Mesendoderm (in vitro differentiated cells): ENCODE data around the gene CUL7.

Experiments
- DNase-seq: peaks from one replicate; pipeline ENCODE4 v3.0.0; 2013
- H2AK5ac ChIP-seq: 2 replicates; pipeline ENCODE4 v1.6.1; 2013; ENCODE audit warnings: low read length, inconsistent platforms
- H2BK120ac ChIP-seq: 2 replicates; pipeline ENCODE4 v1.6.1; 2013; ENCODE audit warnings: low read depth, mild to moderate bottlenecking, low read length, moderate library complexity, mixed read lengths
- H2BK15ac ChIP-seq: replicated peaks from 2 replicates; pipeline ENCODE4 v1.6.1; 2013; ENCODE audit warnings: low read depth, mild to moderate bottlenecking, moderate library complexity
- H2BK5ac ChIP-seq: 2 replicates; pipeline ENCODE4 v1.6.1; 2013; ENCODE audit warnings: low read length, inconsistent platforms
- H3K18ac ChIP-seq: 2 replicates; pipeline ENCODE4 v1.6.1; 2013; ENCODE audit warnings: mild to moderate bottlenecking, low read length, mixed read lengths
- H3K23ac ChIP-seq: one replicate; pipeline ENCODE4 v1.6.1; 2013; ENCODE audit warnings: low read length
- H3K27ac ChIP-seq: 2 replicates; pipeline ENCODE4 v1.5.1; 2013; ENCODE audit warnings: low read depth, mild to moderate bottlenecking, inconsistent platforms, low read length, moderate library complexity
- H3K27me3 ChIP-seq: 2 replicates; pipeline ENCODE4 v1.6.1; 2013; ENCODE audit warnings: low read length, control low read depth, mild to moderate bottlenecking, inconsistent platforms; ENCODE audit not compliant: insufficient read depth, poor library complexity
- H3K36me3 ChIP-seq: 2 replicates; pipeline ENCODE4 v1.6.1; 2013; ENCODE audit warnings: low read length, inconsistent platforms; ENCODE audit not compliant: control insufficient read depth, insufficient read depth
- H3K4ac ChIP-seq: one replicate; pipeline ENCODE4 v1.6.1; 2013; ENCODE audit warnings: low read depth, mild to moderate bottlenecking, low read length, moderate library complexity
- H3K4me1 ChIP-seq: 2 replicates; pipeline ENCODE4 v1.6.1; 2013; ENCODE audit warnings: low read depth, low read length, inconsistent platforms; ENCODE audit not compliant: control insufficient read depth
- H3K4me2 ChIP-seq: 2 replicates; pipeline ENCODE4 v1.6.1; 2013; ENCODE audit warnings: low read length
- H3K4me3 ChIP-seq: 2 replicates; pipeline ENCODE4 v1.5.1; 2013; ENCODE audit warnings: mild to moderate bottlenecking, low read length
- H3K56ac ChIP-seq: one replicate; pipeline ENCODE4 v1.6.1; 2013; ENCODE audit warnings: low read length
- H3K79me1 ChIP-seq: 2 replicates; pipeline ENCODE4 v1.6.1; 2013; ENCODE audit warnings: low read length, inconsistent platforms
- H3K79me2 ChIP-seq: 2 replicates; pipeline ENCODE4 v1.6.1; 2013; ENCODE audit warnings: mild to moderate bottlenecking, low read length; ENCODE audit not compliant: control insufficient read depth, insufficient read depth
- H3K9ac ChIP-seq: 2 replicates; pipeline ENCODE4 v1.6.1; 2013; ENCODE audit warnings: low read length, inconsistent platforms
- H4K5ac ChIP-seq: one replicate; pipeline ENCODE4 v1.6.1; 2013; ENCODE audit warnings: low read length
- H4K8ac ChIP-seq: one replicate; pipeline ENCODE4 v1.6.1; 2013; ENCODE audit warnings: low read depth, mild to moderate bottlenecking, control low read depth, low read length, moderate library complexity
- WGBS: extraction: QIAGEN DNeasy Blood & Tissue Kit; methylation state at CpG from one replicate; pipeline ENCODE4 v1.1.7; 2013; ENCODE audit warnings: low lambda C conversion rate, missing lambda C conversion rate; ENCODE audit not compliant: insufficient coverage; ENCODE audit errors: extremely low coverage; 5-methylcytosine and 5-hydroxymethylcytosine counted together

CUL7 gene

DNA sequence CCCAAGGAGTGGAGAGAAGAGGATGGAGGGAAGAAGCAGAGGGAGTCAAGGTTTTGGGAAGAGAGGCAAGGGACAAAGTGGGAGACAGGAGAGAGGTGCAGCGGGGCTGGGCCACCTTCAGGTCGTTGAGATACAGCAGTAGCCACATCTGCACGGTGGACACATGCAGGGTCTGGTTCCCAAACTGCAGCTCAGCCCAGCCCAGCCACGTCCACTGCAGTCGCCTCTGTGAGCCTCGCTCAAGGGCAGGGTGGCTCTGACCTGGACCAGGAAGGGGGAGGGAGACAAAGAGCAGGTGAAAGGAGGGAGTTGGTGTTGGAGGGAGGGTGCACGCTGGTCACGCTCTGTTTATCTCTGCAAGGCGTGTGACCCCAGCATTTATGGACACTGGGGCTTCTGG lies 14.9 kb downstream of the CUL7 start:
- H3K79me2 ChIP-seq: no peaks in the 10 kb centered on the region
- H3K4me1 ChIP-seq: no peaks in the 10 kb centered on the region
- no peak overlapping the region for H3K56ac ChIP-seq
- H3K9ac ChIP-seq: no peak overlapping the region
- no peak overlapping the region for H4K8ac ChIP-seq
- no peak overlapping the region for H2BK120ac ChIP-seq
- no peak overlapping the region for H3K4me2 ChIP-seq
- H3K27me3 ChIP-seq: no peaks in the 10 kb centered on the region
- no peak overlapping the region for H2AK5ac ChIP-seq
- WGBS: no CpG with 5 or more reads among the region's 9 CpGs
- H3K36me3 ChIP-seq: peaks cover 7% of the 10 kb centered on the region
- H3K4me3 ChIP-seq: no peak overlapping the region
- no peak overlapping the region for H3K4ac ChIP-seq
- no peak overlapping the region for H3K27ac ChIP-seq
- H3K18ac ChIP-seq: no peak overlapping the region
- no peak overlapping the region for H4K5ac ChIP-seq
- H2BK15ac ChIP-seq: no peak overlapping the region
- no peak for DNase-seq
- no peak overlapping the region for H3K23ac ChIP-seq
- H3K79me1 ChIP-seq: no peaks in the 10 kb centered on the region
- H2BK5ac ChIP-seq: no peak overlapping the region

DNA sequence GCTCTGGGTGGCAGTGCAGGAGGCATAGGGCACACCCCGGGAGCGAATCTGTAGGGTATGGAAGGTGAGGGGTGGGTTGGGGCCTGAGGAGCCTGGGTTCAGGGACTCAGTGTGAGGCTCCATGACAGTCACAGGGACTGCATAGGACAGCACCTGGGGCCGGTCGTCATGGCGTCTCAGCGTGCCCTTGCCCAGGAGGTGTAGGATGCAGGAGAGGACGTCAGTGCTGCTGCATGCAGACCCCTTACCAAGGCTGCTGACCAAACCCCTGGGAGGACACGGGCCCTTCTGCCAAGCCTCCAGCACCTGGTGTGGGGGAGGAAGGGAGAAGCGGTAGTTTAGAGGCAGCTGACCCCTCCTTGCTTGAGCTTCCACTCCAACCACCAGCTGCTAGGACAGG lies 15.9 kb downstream of the CUL7 start:
- Histone ChIP-seq H3K18ac (no peak overlapping the region), H3K4me2 (no peak overlapping the region), H4K8ac (no peak overlapping the region), H3K4me1 (no peaks in the 10 kb centered on the region), H3K23ac (no peak overlapping the region), H3K79me1 (no peaks in the 10 kb centered on the region), H2BK120ac (no peak overlapping the region), H2AK5ac (no peak overlapping the region), H3K79me2 (no peaks in the 10 kb centered on the region), H3K9ac (no peak overlapping the region), H3K56ac (no peak overlapping the region), H3K4me3 (no peak overlapping the region), H3K36me3 (peaks cover 11% of the 10 kb centered on the region), H3K27me3 (no peaks in the 10 kb centered on the region), H2BK5ac (no peak overlapping the region), H3K4ac (no peak overlapping the region), H3K27ac (no peak overlapping the region), H4K5ac (no peak overlapping the region), H2BK15ac (no peak overlapping the region)
- DNase-seq: no peak
- WGBS: no CpG with 5 or more reads among the region's 9 CpGs

- no peak overlapping the region for H4K8ac ChIP-seq
- H2BK120ac ChIP-seq: no peak overlapping the region
- H3K9ac ChIP-seq: no peak overlapping the region
- no peak overlapping the region for H3K27ac ChIP-seq
- no peak overlapping the region for H3K56ac ChIP-seq
- H4K5ac ChIP-seq: no peak overlapping the region
- H3K79me2 ChIP-seq: no peaks in the 10 kb centered on the region
- no peaks in the 10 kb centered on the region for H3K79me1 ChIP-seq
- H3K4me1 ChIP-seq: no peaks in the 10 kb centered on the region
- H2BK5ac ChIP-seq: no peak overlapping the region
- H2BK15ac ChIP-seq: no peak overlapping the region
- WGBS: no CpG with 5 or more reads among the region's 5 CpGs
- DNase-seq: no peak
- no peak overlapping the region for H3K4me2 ChIP-seq
- no peaks in the 10 kb centered on the region for H3K27me3 ChIP-seq
- H3K4ac ChIP-seq: no peak overlapping the region
- H3K23ac ChIP-seq: no peak overlapping the region
- no peak overlapping the region for H2AK5ac ChIP-seq
- H3K4me3 ChIP-seq: no peak overlapping the region
- H3K36me3 ChIP-seq: peaks cover 13% of the 10 kb centered on the region
- H3K18ac ChIP-seq: no peak overlapping the region
Observed at GRCh38 chr6:43037197-43037596, 16.5 kb downstream of the CUL7 start.

DNA sequence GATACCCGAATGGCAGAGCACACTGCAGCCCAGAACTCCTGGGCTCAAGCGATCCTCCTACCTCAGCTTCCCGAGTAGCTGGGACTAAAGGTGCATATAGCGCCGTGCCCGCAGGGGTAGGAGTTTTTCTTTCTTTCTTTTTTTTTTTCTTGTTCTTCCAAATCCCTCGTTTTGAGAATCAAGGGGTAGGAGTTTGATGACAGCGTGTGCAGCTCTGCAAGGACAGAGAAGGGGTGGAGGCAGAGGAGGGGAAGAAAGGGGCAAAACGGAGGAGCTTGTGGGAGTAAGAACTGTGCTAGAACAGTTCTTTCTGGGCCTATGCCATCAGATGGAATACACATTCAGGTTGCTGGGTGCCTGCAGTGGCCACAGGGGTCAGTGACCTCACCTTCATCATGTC lies 16.9 kb downstream of the CUL7 start:
- no peak overlapping the region for H4K8ac ChIP-seq
- peaks cover 13% of the 10 kb centered on the region for H3K36me3 ChIP-seq
- H3K79me1 ChIP-seq: no peaks in the 10 kb centered on the region
- H3K4me1 ChIP-seq: no peaks in the 10 kb centered on the region
- H3K79me2 ChIP-seq: no peaks in the 10 kb centered on the region
- no peak overlapping the region for H3K18ac ChIP-seq
- H3K27me3 ChIP-seq: no peaks in the 10 kb centered on the region
- DNase-seq: no peak
- H2BK15ac ChIP-seq: no peak overlapping the region
- no peak overlapping the region for H2AK5ac ChIP-seq
- H3K27ac ChIP-seq: no peak overlapping the region
- no CpG with 5 or more reads among the region's 9 CpGs for WGBS
- H4K5ac ChIP-seq: no peak overlapping the region
- H2BK120ac ChIP-seq: no peak overlapping the region
- H3K4ac ChIP-seq: no peak overlapping the region
- no peak overlapping the region for H3K4me2 ChIP-seq
- no peak overlapping the region for H3K56ac ChIP-seq
- H3K4me3 ChIP-seq: no peak overlapping the region
- no peak overlapping the region for H2BK5ac ChIP-seq
- H3K23ac ChIP-seq: no peak overlapping the region
- no peak overlapping the region for H3K9ac ChIP-seq

GRCh38 chr6:43035495-43036194 lies 18.0 kb downstream of the CUL7 start:
- Histone ChIP-seq H2BK15ac (no peak overlapping the region), H3K4me2 (no peak overlapping the region), H3K56ac (no peak overlapping the region), H3K4ac (no peak overlapping the region), H2BK5ac (no peak overlapping the region), H4K8ac (no peak overlapping the region), H3K79me1 (no peaks in the 10 kb centered on the region), H3K36me3 (peaks cover 13% of the 10 kb centered on the region), H3K27ac (no peak overlapping the region), H3K27me3 (no peaks in the 10 kb centered on the region), H3K79me2 (no peaks in the 10 kb centered on the region), H3K9ac (no peak overlapping the region), H3K23ac (no peak overlapping the region), H2AK5ac (no peak overlapping the region), H2BK120ac (no peak overlapping the region), H3K18ac (no peak overlapping the region), H3K4me1 (no peaks in the 10 kb centered on the region), H3K4me3 (no peak overlapping the region), H4K5ac (no peak overlapping the region)
- WGBS: no CpG with 5 or more reads among the region's 4 CpGs
- DNase-seq: no peak

- Histone ChIP-seq H4K8ac (no peak overlapping the region), H3K4me2 (no peak overlapping the region), H2BK5ac (no peak overlapping the region), H3K9ac (no peak overlapping the region), H3K79me1 (no peaks in the 10 kb centered on the region), H3K4me1 (no peaks in the 10 kb centered on the region), H2AK5ac (no peak overlapping the region), H3K4me3 (no peak overlapping the region), H3K4ac (no peak overlapping the region), H3K56ac (no peak overlapping the region), H3K27me3 (no peaks in the 10 kb centered on the region), H4K5ac (no peak overlapping the region), H2BK15ac (no peak overlapping the region), H3K79me2 (no peaks in the 10 kb centered on the region), H3K18ac (no peak overlapping the region), H3K23ac (no peak overlapping the region), H3K27ac (no peak overlapping the region), H3K36me3 (peaks cover 15% of the 10 kb centered on the region), H2BK120ac (no peak overlapping the region)
- no peak for DNase-seq
- WGBS: no CpG with 5 or more reads among the region's 2 CpGs
Observed at GRCh38 chr6:43034190-43034525, 19.5 kb downstream of the CUL7 start.
